H1 (cell line): ENCODE measurements around the gene HSD17B8. TPM values are rescaled to one million over a fixed set of nuclear protein-coding genes. Genes with fewer than 3 reads are reported as not detected.

Source experiments
- CTCF ChIA-PET: fragments of 300-600 bp; sonication (Branson Sonifier 250); formaldehyde crosslinking; loops from one replicate; lab custom pipeline; 2021; ENCODE audit not compliant: partially characterized antibody; lab: Charles Lee
- POLR2A ChIA-PET: fragments of 300-600 bp; sonication (Branson Sonifier 250); formaldehyde crosslinking; loops from one replicate; lab custom pipeline; 2021; ENCODE audit warnings: inconsistent platforms; ENCODE audit not compliant: partially characterized antibody; lab: Charles Lee
- DNase-seq, 2 experiments: peaks; one replicate each; pipeline versions ENCODE4 v3.0.0 to v3.0.0-alpha.2; 2010 to 2022; ENCODE audit warnings: low spot score in 2 of 2, low read depth in 1 of 2, mixed read lengths in 1 of 2
- FAIRE-seq: peaks from 2 replicates; lab custom pipeline; 2011; peaks lifted over from hg19 to GRCh38; lab: Jason Lieb, UNC
- H2AFZ ChIP-seq: 2 replicates; pipeline ENCODE4 v1.8.1; 2012; ENCODE audit warnings: low read length, inconsistent platforms
- H2AK5ac ChIP-seq: 2 replicates; pipeline ENCODE4 v1.6.1; 2013; ENCODE audit warnings: low read depth, low read length
- H2BK120ac ChIP-seq: replicated peaks from 2 replicates; pipeline ENCODE3; 2013; ENCODE audit warnings: low read depth, low read length, inconsistent platforms
- H2BK12ac ChIP-seq: 2 replicates; pipeline ENCODE4 v1.6.1; 2013; ENCODE audit warnings: low read depth, low read length
- H2BK15ac ChIP-seq: 2 replicates; pipeline ENCODE4 v1.6.1; 2013; ENCODE audit warnings: low read length
- H2BK20ac ChIP-seq: 2 replicates; pipeline ENCODE4 v1.6.1; 2013; ENCODE audit warnings: low read length
- H2BK5ac ChIP-seq: 2 replicates; pipeline ENCODE4 v1.6.1; 2013; ENCODE audit warnings: low read depth, low read length
- H3K14ac ChIP-seq: 2 replicates; pipeline ENCODE4 v1.6.1; 2013; ENCODE audit warnings: inconsistent platforms; ENCODE audit not compliant: insufficient read length
- H3K18ac ChIP-seq: 2 replicates; pipeline ENCODE4 v1.6.1; 2013; ENCODE audit warnings: low read length; ENCODE audit errors: extremely low read depth
- H3K23ac ChIP-seq: 2 replicates; pipeline ENCODE4 v1.6.1; 2013; ENCODE audit warnings: inconsistent platforms; ENCODE audit not compliant: insufficient read length
- H3K23me2 ChIP-seq: 2 replicates; pipeline ENCODE4 v1.6.1; 2013; ENCODE audit warnings: low read depth, low read length
- H3K27ac ChIP-seq: 2 replicates; pipeline ENCODE4 v1.6.1; 2011; ENCODE audit warnings: low read depth, low read length, inconsistent platforms
- H3K27me3 ChIP-seq, 4 experiments: replicated peaks in 1 of 4; 1 replicate in 1 of 4; 2 replicates in 3 of 4; pipeline versions ENCODE4 v1.6.1 to v1.8.1; 2011 to 2013; ENCODE audit warnings: low read length in 3 of 4, mild to moderate bottlenecking in 3 of 4, inconsistent platforms in 2 of 4, mixed read lengths in 2 of 4, moderate library complexity in 1 of 4; ENCODE audit not compliant: control insufficient read depth in 3 of 4, insufficient read depth in 3 of 4; ENCODE audit errors: extremely low read depth in 1 of 4
- H3K36me3 ChIP-seq, 4 experiments: 2 replicates each; pipeline versions ENCODE4 v1.6.1 to v1.8.1; 2011 to 2013; ENCODE audit warnings: mild to moderate bottlenecking in 4 of 4, low read length in 3 of 4, moderate library complexity in 2 of 4, control low read depth in 1 of 4, inconsistent platforms in 1 of 4; ENCODE audit not compliant: insufficient read depth in 4 of 4, control insufficient read depth in 2 of 4
- H3K4ac ChIP-seq: replicated peaks from 2 replicates; pipeline ENCODE3; 2013; ENCODE audit warnings: low read length, low read depth, mixed read lengths, inconsistent platforms; ENCODE audit not compliant: insufficient read length
- H3K4me1 ChIP-seq, 4 experiments: replicated peaks in 1 of 4; 1 replicate in 1 of 4; 2 replicates in 3 of 4; pipeline versions ENCODE4 v1.6.1 to v1.8.1; 2011 to 2013; ENCODE audit warnings: low read length in 3 of 4, inconsistent platforms in 2 of 4, mixed read lengths in 1 of 4; ENCODE audit not compliant: insufficient read depth in 4 of 4, control insufficient read depth in 3 of 4
- H3K4me2 ChIP-seq, 2 experiments: 2 replicates each; pipeline versions ENCODE4 v1.6.1 to v1.8.1; 2011 to 2013; ENCODE audit warnings: low read depth in 2 of 2, low read length in 2 of 2, control low read depth in 1 of 2, inconsistent platforms in 1 of 2, mild to moderate bottlenecking in 1 of 2; ENCODE audit not compliant: insufficient read depth in 1 of 2
- H3K4me3 ChIP-seq, 4 experiments: fragments of 200-600, 300-600 bp in 1 of 4; sonication (generic), shearing (Covaris generic), sonication (Bioruptor Twin) in 1 of 4; 2 replicates each; pipeline versions ENCODE4 v1.5.1 to v1.8.1; 2011 to 2016; ENCODE audit warnings: low read length in 4 of 4, low read depth in 3 of 4, control low read depth in 2 of 4, inconsistent platforms in 2 of 4, mild to moderate bottlenecking in 2 of 4, mixed read lengths in 1 of 4, moderate library complexity in 1 of 4; ENCODE audit not compliant: insufficient read depth in 2 of 4; ENCODE audit errors: extremely low read depth in 1 of 4
- H3K56ac ChIP-seq: replicated peaks from 2 replicates; pipeline ENCODE3; 2013; ENCODE audit warnings: low read depth, mild to moderate bottlenecking, mixed read lengths, low read length, inconsistent platforms; ENCODE audit not compliant: insufficient read length
- H3K79me1 ChIP-seq: 2 replicates; pipeline ENCODE4 v1.6.1; 2013; ENCODE audit warnings: low read depth, low read length, control low read depth
- H3K79me2 ChIP-seq, 2 experiments: 2 replicates each; pipeline versions ENCODE4 v1.6.1 to v1.8.1; 2012 to 2013; ENCODE audit warnings: low read length in 2 of 2, mild to moderate bottlenecking in 2 of 2, inconsistent platforms in 1 of 2; ENCODE audit not compliant: insufficient read depth in 2 of 2, control insufficient read depth in 1 of 2
- H3K9ac ChIP-seq, 4 experiments: replicated peaks in 1 of 4; 1 replicate in 1 of 4; 2 replicates in 3 of 4; pipeline versions ENCODE4 v1.6.1 to v1.8.1; 2011 to 2013; ENCODE audit warnings: low read depth in 3 of 4, low read length in 3 of 4, control low read depth in 2 of 4, mild to moderate bottlenecking in 2 of 4, moderate library complexity in 2 of 4, inconsistent platforms in 1 of 4; ENCODE audit errors: extremely low read depth in 1 of 4
- H3K9me3 ChIP-seq, 2 experiments: 2 replicates each; pipeline versions ENCODE4 v1.6.1 to v1.8.1; 2012 to 2013; ENCODE audit warnings: mild to moderate bottlenecking in 2 of 2, moderate library complexity in 2 of 2, control low read depth in 1 of 2, inconsistent platforms in 1 of 2, low read depth in 1 of 2, low read length in 1 of 2, mixed read lengths in 1 of 2; ENCODE audit not compliant: insufficient read depth in 2 of 2
- H4K20me1 ChIP-seq, 2 experiments: replicated peaks in 1 of 2; 2 replicates each; pipeline versions ENCODE3 to v1.8.1; 2011 to 2013; ENCODE audit warnings: inconsistent platforms in 2 of 2, low read length in 2 of 2, mild to moderate bottlenecking in 1 of 2; ENCODE audit not compliant: insufficient read depth in 2 of 2, control insufficient read depth in 1 of 2
- H4K5ac ChIP-seq: 2 replicates; pipeline ENCODE4 v1.6.1; 2013; ENCODE audit warnings: low read length, low read depth, mixed read lengths, inconsistent platforms; ENCODE audit not compliant: insufficient read length
- H4K8ac ChIP-seq: 2 replicates; pipeline ENCODE4 v1.8.0; 2013; ENCODE audit warnings: mild to moderate bottlenecking, moderate library complexity, low read length, inconsistent platforms; ENCODE audit not compliant: insufficient read depth; ENCODE audit errors: extremely low read depth
- H4K91ac ChIP-seq: replicated peaks from 2 replicates; pipeline ENCODE3; 2013; ENCODE audit warnings: low read length, mixed read lengths, inconsistent platforms; ENCODE audit not compliant: insufficient read length
- EP300 ChIP-seq, 2 experiments: IDR thresholded peaks; 1 replicate in 1 of 2; 2 replicates in 1 of 2; pipeline ENCODE4 v1.6.1; 2011 to 2012; ENCODE audit warnings: low read depth in 2 of 2, low read length in 2 of 2, mild to moderate bottlenecking in 2 of 2, borderline replicate concordance in 1 of 2, inconsistent platforms in 1 of 2, moderate library complexity in 1 of 2
- RAD21 ChIP-seq, 2 experiments: IDR thresholded peaks in 1 of 2; conservative IDR thresholded peaks in 1 of 2; 2 replicates each; pipeline ENCODE4 v1.6.1; 2011; ENCODE audit warnings: low read depth in 2 of 2, low read length in 2 of 2, improper control_type of control experiment in 1 of 2, inconsistent platforms in 1 of 2, mild to moderate bottlenecking in 1 of 2, moderate library complexity in 1 of 2
- TAF1 ChIP-seq: IDR thresholded peaks from 2 replicates; pipeline ENCODE4 v1.6.1; 2011; ENCODE audit warnings: mild to moderate bottlenecking, low read depth, low read length
- WGBS, 2 experiments: shearing (Covaris generic) in 1 of 2; methylation state at CpG; one replicate each; pipeline versions ENCODE4 v1.1.6 to v1.1.7; 2013 to 2015; ENCODE audit warnings: low lambda C conversion rate in 2 of 2, mixed read lengths in 2 of 2, inconsistent platforms in 1 of 2, low coverage in 1 of 2, missing lambda C conversion rate in 1 of 2; ENCODE audit not compliant: insufficient replicate concordance in 2 of 2, insufficient coverage in 1 of 2, insufficient read length in 1 of 2; ENCODE audit errors: extremely low coverage in 1 of 2, missing lambda C conversion rate in 1 of 2; 5-methylcytosine and 5-hydroxymethylcytosine counted together
- polyA plus RNA-seq, 7 experiments: library from polyadenylated mRNA; depleted of rRNA in 3 of 7; stranded (reverse) in 5 of 7; unstranded in 2 of 7; fragments of >200 nt in 5 of 7; fragments of 200-250 nt in 2 of 7; gene quantifications; 1 replicate in 5 of 7; 2 replicates in 1 of 7; 4 replicates in 1 of 7; pipeline versions ENCODE4 v1.2.1 to v1.2.3, GENCODE V29; 2011 to 2013; ENCODE audit warnings: missing spikeins in 2 of 7, mixed read lengths in 2 of 7
- total RNA-seq: library from RNA; stranded (reverse); fragmentation: NEBNext Ultra II Directional; extraction: Animal tissue kit (Norgen Biotek cat#: 25700); gene quantifications from 2 replicates; pipeline ENCODE4 v1.2.1, GENCODE V29; 2021
- TF ChIP-seq, protein P1 (sequence below), 3 experiments: IDR thresholded peaks; 1 replicate in 2 of 3; 2 replicates in 1 of 3; pipeline versions ENCODE4 v1.5.1 to v1.6.1; 2011; ENCODE audit warnings: low read length in 3 of 3, mild to moderate bottlenecking in 3 of 3, inconsistent platforms in 2 of 3, low read depth in 1 of 3, moderate library complexity in 1 of 3; ENCODE audit not compliant: insufficient read depth in 1 of 3; ENCODE audit errors: control extremely low read depth in 1 of 3

HSD17B8 gene
- total and polyA plus RNA-seq, 2 of the 8 experiments (the other 6 are each of a cell fraction or from before 2014, with no cell fraction given) = 3.3 to 17.1 TPM

GRCh38 chr6:33175436-33176069 is 28.9 kb upstream of the HSD17B8 start:
- H4K20me1 ChIP-seq = peaks cover 0 to 3% of the 10 kb centered on the region in 2 experiments
- H3K9ac ChIP-seq = no peak overlapping the region
- no peak overlapping the region for H4K5ac ChIP-seq
- H3K4me3 ChIP-seq = no peak overlapping the region
- no peaks in the 10 kb centered on the region; a peak in 2 of 7 replicates for H3K4me1 ChIP-seq
- no peak overlapping the region for H3K14ac ChIP-seq
- H3K9me3 ChIP-seq = no peaks in the 10 kb centered on the region
- H3K23ac ChIP-seq = no peak overlapping the region
- H4K91ac ChIP-seq = no peak overlapping the region
- 88% methylated on average over 10 of the region's 10 CpGs; no CpG with 5 or more reads in 1 of the 2 experiments for WGBS, 2 experiments
- H3K4me2 ChIP-seq = no peak overlapping the region
- no peaks in the 10 kb centered on the region for H3K27me3 ChIP-seq
- H2BK20ac ChIP-seq = no peak overlapping the region
- POLR2A ChIA-PET = interaction anchor here (0.8 to 3.8 kb wide), 4 partner anchors 46 to 201 kb away, joined by 3 to 17 read pairs (median 3); no protein-coding TSS in a partner anchor
- no peak overlapping the region for H3K4ac ChIP-seq
- H3K79me2 ChIP-seq = no peaks in the 10 kb centered on the region; a peak in 1 of 4 replicates
- H2AK5ac ChIP-seq = 0 out of 2 replicates have a peak overlapping the region, but pooled peaks have one; percentile 47
- FAIRE-seq (no peak), DNase-seq (no peak)
- H3K27ac ChIP-seq = no peak overlapping the region
- no peak overlapping the region for H3K18ac ChIP-seq
- H3K23me2 ChIP-seq = no peaks in the 10 kb centered on the region
- no peak overlapping the region for H2BK15ac ChIP-seq
- H3K36me3 ChIP-seq = no peaks in the 10 kb centered on the region
- H4K8ac ChIP-seq = no peak overlapping the region
- TF ChIP-seq EP300 (IDR thresholded peaks at IDR 0.05; ENCODE audit: borderline replicate concordance in 1 of 2, low read depth in 2 of 2, low read length in 2 of 2) (no peak), TAF1 (no peak), RAD21 (IDR thresholded peaks at IDR 0.05 in 1 of 2, conservative IDR thresholded peaks at IDR 0.05 in 1 of 2; ENCODE audit: low read depth in 2 of 2, low read length in 2 of 2) (peak in 1 of 2 experiments; percentile 2; a peak in 1 of 4 replicates)
- TF ChIP-seq, protein P1, sequence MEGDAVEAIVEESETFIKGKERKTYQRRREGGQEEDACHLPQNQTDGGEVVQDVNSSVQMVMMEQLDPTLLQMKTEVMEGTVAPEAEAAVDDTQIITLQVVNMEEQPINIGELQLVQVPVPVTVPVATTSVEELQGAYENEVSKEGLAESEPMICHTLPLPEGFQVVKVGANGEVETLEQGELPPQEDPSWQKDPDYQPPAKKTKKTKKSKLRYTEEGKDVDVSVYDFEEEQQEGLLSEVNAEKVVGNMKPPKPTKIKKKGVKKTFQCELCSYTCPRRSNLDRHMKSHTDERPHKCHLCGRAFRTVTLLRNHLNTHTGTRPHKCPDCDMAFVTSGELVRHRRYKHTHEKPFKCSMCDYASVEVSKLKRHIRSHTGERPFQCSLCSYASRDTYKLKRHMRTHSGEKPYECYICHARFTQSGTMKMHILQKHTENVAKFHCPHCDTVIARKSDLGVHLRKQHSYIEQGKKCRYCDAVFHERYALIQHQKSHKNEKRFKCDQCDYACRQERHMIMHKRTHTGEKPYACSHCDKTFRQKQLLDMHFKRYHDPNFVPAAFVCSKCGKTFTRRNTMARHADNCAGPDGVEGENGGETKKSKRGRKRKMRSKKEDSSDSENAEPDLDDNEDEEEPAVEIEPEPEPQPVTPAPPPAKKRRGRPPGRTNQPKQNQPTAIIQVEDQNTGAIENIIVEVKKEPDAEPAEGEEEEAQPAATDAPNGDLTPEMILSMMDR (IDR thresholded peaks at IDR 0.05; ENCODE audit: control extremely low read depth in 1 of 3, insufficient read depth in 1 of 3, low read depth in 1 of 3, low read length in 3 of 3) = peak in 1 of 3 experiments; percentile 40; a peak in 1 of 4 replicates
- no peak overlapping the region for H2BK120ac ChIP-seq
- CTCF ChIA-PET = interaction anchor here (0.8 to 5.5 kb wide), 10 partner anchors 14 to 175 kb away, joined by 3 to 74 read pairs (median 12); no protein-coding TSS in a partner anchor
- H2AFZ ChIP-seq = no peak overlapping the region
- H3K56ac ChIP-seq = no peak overlapping the region
- H3K79me1 ChIP-seq = no peaks in the 10 kb centered on the region
- H2BK12ac ChIP-seq = no peak overlapping the region; the same call in 1 of the 2 replicates
- no peak overlapping the region for H2BK5ac ChIP-seq
